Loucy (cell line): ENCODE measurements around the gene SLC12A1.

Experiments
- EZH2phosphoT487 ChIP-seq: fragments of 200-600 bp; IDR thresholded peaks from 2 replicates; pipeline ENCODE4 v1.6.1; 2018; ENCODE audit warnings: antibody characterized with exemption, mild to moderate bottlenecking, moderate library complexity, borderline replicate concordance
- TF ChIP-seq, protein P1 (sequence below): fragments of 200-600 bp; sonication (generic); conservative IDR thresholded peaks from 2 replicates; pipeline ENCODE4 v1.5.1; 2014; ENCODE audit warnings: mild to moderate bottlenecking, antibody characterized with exemption, low read length

DNA sequence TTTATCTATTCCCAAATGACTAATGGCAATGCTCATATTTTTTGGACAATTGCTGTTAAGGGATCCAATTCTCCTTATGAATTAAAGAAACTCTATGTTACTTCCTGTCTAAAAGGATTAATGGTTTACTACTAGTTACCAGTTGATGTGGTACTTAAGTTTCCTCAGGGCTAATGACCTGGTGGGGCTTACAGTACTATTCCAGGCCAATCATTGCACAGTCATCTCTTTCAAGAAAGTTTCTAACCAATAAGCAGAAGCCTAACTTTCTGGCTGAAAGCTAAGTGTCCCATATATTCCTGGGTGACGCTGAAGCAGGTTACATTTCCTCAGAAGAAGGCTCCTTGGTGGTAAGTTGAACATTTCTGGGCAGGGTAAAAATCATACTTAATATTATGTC is at the start of gene SLC12A1:
- TF ChIP-seq, protein P1, sequence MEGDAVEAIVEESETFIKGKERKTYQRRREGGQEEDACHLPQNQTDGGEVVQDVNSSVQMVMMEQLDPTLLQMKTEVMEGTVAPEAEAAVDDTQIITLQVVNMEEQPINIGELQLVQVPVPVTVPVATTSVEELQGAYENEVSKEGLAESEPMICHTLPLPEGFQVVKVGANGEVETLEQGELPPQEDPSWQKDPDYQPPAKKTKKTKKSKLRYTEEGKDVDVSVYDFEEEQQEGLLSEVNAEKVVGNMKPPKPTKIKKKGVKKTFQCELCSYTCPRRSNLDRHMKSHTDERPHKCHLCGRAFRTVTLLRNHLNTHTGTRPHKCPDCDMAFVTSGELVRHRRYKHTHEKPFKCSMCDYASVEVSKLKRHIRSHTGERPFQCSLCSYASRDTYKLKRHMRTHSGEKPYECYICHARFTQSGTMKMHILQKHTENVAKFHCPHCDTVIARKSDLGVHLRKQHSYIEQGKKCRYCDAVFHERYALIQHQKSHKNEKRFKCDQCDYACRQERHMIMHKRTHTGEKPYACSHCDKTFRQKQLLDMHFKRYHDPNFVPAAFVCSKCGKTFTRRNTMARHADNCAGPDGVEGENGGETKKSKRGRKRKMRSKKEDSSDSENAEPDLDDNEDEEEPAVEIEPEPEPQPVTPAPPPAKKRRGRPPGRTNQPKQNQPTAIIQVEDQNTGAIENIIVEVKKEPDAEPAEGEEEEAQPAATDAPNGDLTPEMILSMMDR: no peak
- no peak for TF ChIP-seq EZH2phosphoT487
